SKM-1 treated with dmso at 0.1 percent for 144 hours (cell line): Measurements from ENCODE around the gene ZNF80.
"Not testable (repeated sequence)": the region's sequence is repeated elsewhere in the genome, so short reads cannot be mapped to it uniquely, and the experiment has no call there.

Source experiments
- DNase-seq: peaks from one replicate; lab custom pipeline; 2025; ENCODE audit not compliant: unreplicated experiment; lab: John Stamatoyannopoulos, UW

The ZNF80 gene

GRCh38 chr3:114237478-114237877 is at the start of gene ZNF80:
TSS of gene ZNF80 (minus strand) at chr3:114237578. CDS start at chr3:114237074, 504 bp downstream.
- DNase-seq = not testable (repeated sequence)

- DNase-seq = no peak
Observed at GRCh38 chr3:114286266-114286665, 48.9 kb upstream of the ZNF80 start.

GRCh38 chr3:114285648-114286230 is 48.4 kb upstream of the ZNF80 start:
- no peak for DNase-seq

DNA sequence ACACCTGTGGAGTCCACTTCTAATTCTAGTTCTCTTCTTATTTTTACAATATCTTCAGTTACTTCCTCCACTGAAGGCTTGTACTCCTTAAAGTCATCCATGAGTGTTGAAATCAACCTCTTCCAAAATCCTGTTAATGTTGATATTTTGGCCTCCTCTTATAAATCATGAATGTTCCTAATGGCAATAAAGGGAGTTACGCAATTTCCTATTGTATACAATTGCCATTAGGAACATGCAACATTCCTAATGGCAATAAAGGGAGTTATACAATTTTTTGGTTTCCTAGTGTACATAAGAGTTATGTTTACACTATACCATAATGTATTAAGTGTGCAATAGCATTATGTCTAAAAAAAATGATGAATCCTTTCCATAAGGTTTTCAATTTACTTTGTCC is 47.3 kb upstream of the ZNF80 start:
- DNase-seq = no peak

DNA sequence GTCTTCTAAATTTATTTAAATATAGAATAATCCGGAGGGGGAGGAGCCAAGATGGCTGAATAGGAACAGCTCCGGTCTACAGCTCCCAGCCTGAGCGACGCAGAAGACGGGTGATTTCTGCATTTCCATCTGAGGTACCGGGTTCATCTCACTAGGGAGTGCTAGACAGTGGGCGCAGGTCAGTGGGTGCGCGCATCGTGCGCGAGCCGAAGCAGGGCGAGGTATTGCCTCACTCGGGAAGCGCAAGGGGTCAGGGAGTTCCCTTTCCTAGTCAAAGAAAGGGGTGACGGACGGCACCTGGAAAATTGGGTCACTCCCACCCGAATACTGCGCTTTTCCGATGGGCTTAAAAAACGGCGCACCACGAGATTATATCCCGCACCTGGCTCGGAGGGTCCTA is 39.5 kb upstream of the ZNF80 start:
- DNase-seq = not testable (repeated sequence)

DNA sequence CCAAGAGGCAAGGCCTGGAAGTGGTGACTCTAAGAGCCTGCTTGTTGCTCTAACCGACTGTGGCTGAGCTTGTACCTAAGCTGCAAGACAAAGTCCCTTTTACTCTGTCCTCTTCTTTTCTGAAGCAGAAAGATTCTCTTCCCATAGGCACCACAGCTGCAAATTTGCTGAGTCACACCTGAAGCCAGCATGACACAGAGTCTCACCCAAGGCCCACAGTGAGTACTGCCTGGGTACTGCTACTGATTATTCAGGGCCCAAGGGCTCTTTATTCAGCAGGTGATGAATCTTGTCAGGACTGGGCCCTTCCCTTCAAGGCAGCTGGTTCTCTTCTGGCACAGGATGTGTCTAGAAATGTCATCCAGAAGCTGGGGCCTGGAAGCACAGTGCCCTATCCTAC is 37.6 kb upstream of the ZNF80 start:
- DNase-seq = no peak

DNA sequence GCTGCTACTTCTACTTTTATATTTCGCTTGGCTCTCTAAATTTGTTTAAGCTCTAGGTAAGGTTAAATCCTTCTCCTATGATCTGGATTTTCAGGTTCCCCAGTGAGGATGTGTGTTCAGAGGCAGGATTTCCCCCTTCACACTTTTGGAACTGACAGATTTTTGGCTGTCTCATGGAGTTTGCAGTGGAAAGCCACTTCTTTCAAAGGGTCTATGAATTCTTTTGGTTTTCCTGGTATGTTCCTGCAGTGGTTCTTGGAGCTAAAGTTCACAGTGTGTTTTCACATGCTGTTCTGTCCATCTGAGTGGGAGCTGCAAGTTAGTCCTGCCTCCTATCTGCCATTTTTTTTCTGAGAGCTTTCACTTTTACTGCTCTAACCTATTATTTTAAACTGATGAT is 34.9 kb upstream of the ZNF80 start:
- DNase-seq = no peak

DNA sequence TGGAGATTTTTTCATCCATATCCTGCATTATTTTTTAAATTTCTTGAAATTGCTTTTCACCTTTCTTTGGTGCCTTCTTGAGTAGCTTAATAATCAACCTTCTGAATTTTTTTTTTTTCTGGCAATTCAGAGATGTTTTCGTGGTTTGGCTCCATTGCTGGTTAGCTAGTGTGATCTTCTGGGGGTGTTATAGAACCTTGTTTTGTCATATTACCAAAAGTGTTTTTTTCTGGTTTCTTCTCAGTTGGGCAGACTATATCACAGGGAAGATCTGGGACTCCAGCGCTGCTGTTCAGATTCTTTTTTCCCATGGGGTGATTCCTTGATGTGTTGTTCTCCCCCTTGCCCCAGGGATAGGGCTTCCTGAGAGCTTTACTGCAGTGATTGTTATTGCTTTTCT is 32.6 kb upstream of the ZNF80 start:
- no peak for DNase-seq

DNA sequence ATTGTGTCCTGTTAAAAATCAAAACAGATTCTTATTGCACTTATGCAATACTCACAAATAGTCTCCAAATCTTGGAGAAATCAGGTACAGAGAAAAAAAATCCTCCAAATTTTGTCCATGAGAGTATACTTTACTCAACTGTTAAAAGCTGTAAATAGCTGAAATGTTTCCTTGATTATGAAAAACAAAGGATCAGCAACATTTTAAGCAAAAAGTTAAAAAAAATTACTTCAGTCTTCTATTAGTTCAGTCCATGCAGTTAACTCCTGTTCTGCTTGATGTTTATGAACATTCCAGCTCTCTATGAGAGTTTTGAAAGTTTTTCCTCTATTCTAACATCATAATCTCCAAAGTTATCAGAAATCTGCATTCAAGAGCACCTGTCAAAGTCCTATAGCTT is 22.8 kb upstream of the ZNF80 start:
- DNase-seq = no peak

GRCh38 chr3:114259566-114259965 is 22.2 kb upstream of the ZNF80 start:
- DNase-seq = no peak

DNA sequence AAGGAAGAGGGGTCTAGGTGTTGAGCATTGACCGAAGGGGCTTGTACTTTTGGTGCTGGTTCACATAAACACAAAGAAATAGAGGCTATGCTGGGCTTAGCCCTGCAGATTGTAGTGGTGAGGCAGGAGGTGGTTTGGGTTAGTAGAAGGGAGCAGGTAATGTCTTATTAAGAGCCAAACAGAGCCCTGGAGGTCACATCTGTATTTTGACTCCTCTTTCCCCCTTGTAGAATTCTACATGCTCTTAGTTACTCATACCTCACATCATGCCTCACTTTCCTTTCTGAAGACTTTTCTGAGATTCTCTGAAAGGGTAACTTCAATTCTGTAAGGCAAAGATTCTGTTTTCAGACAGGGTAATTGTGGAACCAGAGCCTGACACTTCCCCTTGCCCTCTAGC is 16.1 kb upstream of the ZNF80 start:
- DNase-seq = no peak

DNA sequence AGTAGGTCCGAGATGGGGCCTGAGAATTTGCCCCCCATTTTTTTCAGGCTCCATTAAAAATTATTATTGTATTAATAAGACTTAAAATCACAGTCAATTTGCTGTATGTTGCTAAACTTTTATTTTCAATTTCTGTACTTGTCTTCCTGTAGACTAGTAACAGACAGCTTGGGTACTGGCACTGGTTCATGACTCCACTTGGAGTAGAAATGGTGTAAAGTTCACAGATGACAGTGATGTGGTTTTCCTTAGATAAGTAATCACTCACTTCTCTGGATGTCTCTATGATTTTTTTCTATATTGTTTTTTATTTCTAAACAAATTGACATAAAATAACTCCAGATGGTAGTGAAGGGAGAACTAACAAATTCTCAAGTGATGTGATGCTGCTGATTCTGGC is 15.6 kb upstream of the ZNF80 start:
- DNase-seq = no peak

DNA sequence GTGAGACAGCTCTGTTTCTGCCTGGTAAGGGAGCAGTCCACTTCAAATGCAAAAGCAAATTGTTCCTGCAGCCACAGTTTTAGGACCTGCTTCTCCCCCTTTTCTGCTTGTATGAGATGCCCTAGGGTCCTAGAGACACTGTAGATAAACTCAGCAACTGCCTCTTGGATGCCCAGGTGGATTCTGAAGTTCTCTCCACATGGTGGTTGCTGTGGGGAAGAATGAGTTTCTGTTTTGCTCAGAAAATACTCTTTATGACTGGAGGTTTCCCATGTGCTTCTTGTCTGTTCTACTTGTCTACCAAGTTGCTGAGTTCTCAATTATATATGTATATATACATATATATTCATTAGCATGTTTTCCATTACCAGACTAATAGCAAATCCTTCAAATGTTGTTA is 5.6 kb upstream of the ZNF80 start:
- no peak for DNase-seq

DNA sequence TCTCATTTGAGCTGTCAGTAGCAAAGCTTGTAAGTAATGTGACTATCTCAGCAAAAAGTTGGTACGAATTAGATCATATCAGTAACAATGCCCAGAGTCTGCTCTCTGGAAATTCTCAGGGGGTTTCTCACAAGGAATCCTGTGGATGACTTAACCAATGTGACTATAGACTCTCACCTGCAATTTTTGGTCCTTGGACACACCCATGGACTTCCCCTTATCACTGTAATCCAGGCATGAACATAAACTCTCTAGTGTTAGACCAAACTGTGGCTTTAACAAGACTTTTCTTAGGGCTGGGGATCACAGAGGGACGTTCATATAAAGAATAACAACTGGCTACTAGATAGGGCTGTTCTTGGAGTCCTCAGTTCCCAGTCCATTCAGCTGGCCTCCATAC is 3.9 kb upstream of the ZNF80 start:
- no peak for DNase-seq

DNA sequence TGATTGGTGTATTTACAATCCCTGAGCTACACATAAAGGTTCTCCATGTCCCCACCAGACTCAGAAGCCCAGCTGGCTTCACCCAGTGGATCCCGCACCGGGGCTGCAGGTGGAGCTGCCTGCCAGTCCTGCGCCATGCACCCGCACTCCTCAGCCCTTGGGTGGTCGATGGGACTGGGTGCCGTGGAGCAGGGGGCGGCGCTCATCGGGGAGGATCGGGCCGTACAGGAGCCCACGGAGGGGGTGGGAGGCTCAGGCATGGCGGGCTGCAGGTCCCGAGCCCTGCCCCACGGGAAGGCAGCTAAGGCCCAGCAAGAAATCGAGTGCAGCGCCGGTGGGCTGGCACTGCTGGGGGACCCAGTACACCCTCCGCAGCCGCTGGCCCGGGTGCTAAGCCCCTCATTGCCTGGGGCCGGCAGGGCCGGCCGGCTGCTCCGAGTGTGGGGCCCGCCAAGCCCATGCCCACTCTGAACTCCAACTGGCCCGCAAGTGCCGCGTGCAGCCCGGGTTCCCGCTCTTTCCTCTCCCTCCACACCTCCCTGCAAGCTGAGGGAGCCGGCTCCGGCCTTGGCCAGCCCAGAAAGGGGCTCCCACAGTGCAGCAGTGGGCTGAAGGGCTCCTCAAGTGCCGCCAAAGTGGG is 888 bp upstream of the ZNF80 start:
- not testable (repeated sequence) for DNase-seq

GRCh38 chr3:114235431-114235830 is 1.9 kb downstream of the ZNF80 start:
- no peak for DNase-seq

GRCh38 chr3:114234745-114235144 is 2.6 kb downstream of the ZNF80 start:
- DNase-seq = no peak

GRCh38 chr3:114231616-114232015 is 5.8 kb downstream of the ZNF80 start:
- DNase-seq = no peak

GRCh38 chr3:114227076-114227475 is 10.3 kb downstream of the ZNF80 start:
- no peak for DNase-seq

DNA sequence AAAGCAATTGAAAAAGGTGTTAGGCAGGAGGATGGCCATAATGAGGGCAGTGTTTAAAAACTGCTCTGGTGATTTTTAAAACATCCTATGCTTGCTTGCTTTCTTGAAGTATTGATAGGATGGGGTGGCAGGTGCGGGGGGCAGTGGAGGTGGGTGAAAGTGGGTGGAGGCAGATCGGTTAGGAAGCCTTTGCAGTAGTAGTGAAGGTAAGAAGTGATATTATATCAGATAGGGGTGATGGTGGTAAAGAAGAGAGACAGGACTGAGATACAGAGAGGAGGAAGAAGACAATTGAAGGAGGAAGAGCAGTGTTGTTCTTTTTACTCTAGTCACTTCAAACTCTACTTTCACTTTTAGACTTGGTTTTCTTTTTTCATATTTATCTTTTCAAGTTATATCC is 11.1 kb downstream of the ZNF80 start:
- DNase-seq = no peak

- DNase-seq = no peak
Observed at GRCh38 chr3:114223143-114223542, 14.2 kb downstream of the ZNF80 start.

- DNase-seq = no peak
Observed at GRCh38 chr3:114221881-114222264, 15.5 kb downstream of the ZNF80 start.
